Stimulated activated CD4-positive, alpha-beta T cell treated with anti-CD3 and anti-CD28 coated beads, Interleukin-4, amount 100 ng/mL, for 4 hours (primary cell): ENCODE measurements around the gene KBTBD3.

Experiments
- DNase-seq, 2 experiments: peaks; one replicate each; pipeline ENCODE4 v3.0.0-alpha.2; 2020

The KBTBD3 gene, protein sequence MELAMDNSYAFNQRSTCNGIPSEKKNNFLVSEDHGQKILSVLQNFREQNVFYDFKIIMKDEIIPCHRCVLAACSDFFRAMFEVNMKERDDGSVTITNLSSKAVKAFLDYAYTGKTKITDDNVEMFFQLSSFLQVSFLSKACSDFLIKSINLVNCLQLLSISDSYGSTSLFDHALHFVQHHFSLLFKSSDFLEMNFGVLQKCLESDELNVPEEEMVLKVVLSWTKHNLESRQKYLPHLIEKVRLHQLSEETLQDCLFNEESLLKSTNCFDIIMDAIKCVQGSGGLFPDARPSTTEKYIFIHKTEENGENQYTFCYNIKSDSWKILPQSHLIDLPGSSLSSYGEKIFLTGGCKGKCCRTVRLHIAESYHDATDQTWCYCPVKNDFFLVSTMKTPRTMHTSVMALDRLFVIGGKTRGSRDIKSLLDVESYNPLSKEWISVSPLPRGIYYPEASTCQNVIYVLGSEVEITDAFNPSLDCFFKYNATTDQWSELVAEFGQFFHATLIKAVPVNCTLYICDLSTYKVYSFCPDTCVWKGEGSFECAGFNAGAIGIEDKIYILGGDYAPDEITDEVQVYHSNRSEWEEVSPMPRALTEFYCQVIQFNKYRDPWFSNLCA

DNA sequence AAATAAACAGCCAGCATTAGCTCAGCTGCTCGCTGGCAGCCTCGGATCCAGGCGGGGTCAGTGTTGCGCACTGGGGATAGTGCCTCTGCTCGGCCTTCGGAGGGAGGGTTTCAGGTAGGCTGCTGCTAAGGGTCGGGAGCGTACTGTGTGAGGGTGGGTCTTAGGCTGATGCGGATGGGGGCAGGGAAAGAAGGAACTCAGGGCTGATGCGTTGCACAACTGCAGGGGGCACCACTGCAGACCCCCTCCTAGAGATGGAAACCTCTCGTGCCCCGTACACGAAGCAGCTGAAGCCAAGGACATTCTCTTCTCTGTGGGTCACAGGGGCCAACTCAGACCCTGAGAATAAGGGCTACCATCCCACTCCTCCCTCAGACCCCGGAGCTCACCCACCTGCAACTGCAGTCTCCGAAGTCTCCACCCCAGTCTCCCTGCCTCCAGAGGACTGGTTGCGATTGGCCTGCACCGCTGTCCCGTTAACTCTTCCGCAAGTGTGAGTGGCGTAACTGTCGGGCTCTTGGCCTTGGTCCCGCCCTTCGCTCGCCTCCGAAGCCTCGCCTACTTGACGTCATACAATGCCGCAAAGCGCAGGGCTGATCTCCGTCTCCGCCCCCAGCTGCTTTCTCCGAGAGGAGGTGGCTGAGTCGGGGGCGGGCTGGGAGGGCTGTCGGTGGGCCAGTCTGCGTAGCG is at the start of gene KBTBD3:
Gene KBTBD3, minus strand, starts transcription at position 429 of the 690 bp plus-strand sequence. CDS start 18,250 bp downstream, outside the sequence.
- DNase-seq: peak; percentile 94 to 99

DNA sequence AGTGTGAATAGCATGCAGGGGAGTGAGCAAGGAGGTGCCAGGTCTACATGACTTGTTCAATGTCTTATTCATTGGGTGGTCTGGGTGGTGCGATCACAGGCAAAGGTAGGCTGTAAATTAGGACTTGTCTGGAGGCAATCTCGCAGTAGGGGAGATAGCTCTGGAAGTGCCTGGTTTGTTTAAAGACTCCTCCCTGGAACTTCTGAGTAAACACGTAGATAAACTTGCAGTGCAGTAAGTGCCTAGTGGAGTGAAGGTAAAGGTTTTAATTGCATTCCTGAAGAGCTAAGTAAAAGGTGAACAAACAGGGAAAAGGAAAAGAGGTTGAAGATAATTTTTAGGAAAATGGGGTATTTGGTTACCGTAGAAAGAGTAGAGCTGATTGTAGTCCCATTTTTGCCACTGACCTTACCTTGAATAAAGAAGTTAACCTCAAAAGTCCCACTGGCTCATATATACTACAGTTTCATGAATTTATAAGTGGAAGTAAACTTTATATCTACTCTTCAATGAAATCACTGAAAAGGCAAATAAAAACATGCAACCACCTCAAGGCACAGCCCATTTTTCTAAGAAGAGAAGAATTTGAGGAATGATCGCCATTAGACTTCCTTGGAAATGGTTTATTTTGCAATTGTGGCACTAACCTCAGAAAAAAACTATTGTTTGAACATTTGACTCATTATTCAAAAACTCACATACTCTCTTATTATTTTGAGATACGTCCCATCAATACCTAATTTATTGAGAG is 44.6 kb upstream of the KBTBD3 start:
- no peak for DNase-seq

GRCh38 chr11:106105986-106106385 is 28.8 kb upstream of the KBTBD3 start:
- no peak for DNase-seq

GRCh38 chr11:106101819-106102218 is 24.7 kb upstream of the KBTBD3 start:
- no peak for DNase-seq

GRCh38 chr11:106101370-106101769 is 24.2 kb upstream of the KBTBD3 start:
- DNase-seq: no peak

GRCh38 chr11:106098893-106099553 is 21.9 kb upstream of the KBTBD3 start:
- DNase-seq: no peak

GRCh38 chr11:106092446-106092845 is 15.3 kb upstream of the KBTBD3 start:
- no peak for DNase-seq

- no peak for DNase-seq
Observed at GRCh38 chr11:106091480-106092123, 14.5 kb upstream of the KBTBD3 start.

GRCh38 chr11:106088896-106089295 is 11.7 kb upstream of the KBTBD3 start:
- no peak for DNase-seq

- peak; percentile 17 to 30 for DNase-seq
Observed at GRCh38 chr11:106087815-106088435, 10.8 kb upstream of the KBTBD3 start.

DNA sequence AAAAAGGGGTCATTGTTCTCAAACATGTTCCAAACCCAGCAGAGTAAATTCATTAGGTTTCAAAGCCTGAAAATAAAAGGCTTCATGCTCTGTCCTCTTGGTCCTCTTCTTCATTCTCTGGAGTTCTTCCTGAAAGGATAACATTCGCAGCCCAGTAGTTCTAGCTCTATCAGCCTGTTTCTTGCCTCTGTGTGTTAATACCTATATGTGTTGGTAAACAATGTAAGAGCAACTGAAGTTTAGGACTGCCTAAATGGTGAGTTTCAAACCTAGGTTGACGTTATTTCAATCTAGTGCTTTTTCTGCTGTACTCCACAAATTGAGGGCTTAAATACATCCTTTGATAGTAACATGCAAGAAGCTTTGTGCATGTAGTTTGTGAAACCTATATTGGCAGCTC is 9.7 kb upstream of the KBTBD3 start:
- no peak for DNase-seq

- no peak for DNase-seq
Observed at GRCh38 chr11:106086135-106086534, 9.0 kb upstream of the KBTBD3 start.

- no peak for DNase-seq
Observed at GRCh38 chr11:106082096-106082495, 4.9 kb upstream of the KBTBD3 start.

DNA sequence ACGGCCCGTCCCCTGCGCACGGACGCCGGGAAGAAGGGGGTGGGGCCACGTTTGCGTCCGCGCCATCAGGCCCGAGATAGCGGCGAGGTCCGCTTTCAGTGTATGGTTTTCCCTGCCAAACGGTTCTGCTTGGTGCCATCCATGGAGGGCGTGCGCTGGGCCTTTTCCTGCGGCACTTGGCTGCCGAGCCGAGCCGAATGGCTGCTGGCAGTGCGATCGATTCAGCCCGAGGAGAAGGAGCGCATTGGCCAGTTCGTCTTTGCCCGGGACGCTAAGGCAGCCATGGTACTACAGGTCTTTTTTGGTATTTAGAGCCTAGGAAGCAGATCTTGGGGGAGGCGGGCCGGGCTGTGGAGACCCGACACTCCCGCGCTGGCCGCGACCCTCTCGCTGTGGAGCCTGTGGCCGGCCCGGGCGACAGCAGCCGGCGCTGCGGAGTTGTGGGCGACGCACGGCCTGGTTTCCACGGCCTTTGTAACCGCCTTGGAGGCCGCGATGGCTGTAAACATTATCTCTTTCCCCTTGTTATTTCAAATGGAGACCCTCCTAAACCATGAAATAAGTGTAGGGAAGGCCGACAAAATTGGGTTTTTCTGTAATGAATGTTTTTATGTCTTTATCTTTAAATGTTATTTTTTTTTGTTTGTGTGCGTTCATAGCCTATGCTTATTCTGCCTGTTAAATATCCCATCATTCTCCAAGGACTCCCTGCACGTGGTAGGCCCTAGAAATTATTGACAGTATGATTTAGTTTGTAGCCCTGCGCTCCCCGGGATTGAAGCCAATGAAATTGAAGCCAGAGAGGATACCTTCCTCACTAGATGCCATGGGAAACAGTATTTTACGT is 685 bp upstream of the KBTBD3 start, which contains the start of gene AASDHPPT:
Gene AASDHPPT, plus strand, starts transcription at position 54 of the 847 bp plus-strand sequence. Its CDS starts 49 bp downstream, at position 103.
- no peak for DNase-seq

GRCh38 chr11:106076171-106076918 is 802 bp downstream of the KBTBD3 start:
- DNase-seq: no peak

DNA sequence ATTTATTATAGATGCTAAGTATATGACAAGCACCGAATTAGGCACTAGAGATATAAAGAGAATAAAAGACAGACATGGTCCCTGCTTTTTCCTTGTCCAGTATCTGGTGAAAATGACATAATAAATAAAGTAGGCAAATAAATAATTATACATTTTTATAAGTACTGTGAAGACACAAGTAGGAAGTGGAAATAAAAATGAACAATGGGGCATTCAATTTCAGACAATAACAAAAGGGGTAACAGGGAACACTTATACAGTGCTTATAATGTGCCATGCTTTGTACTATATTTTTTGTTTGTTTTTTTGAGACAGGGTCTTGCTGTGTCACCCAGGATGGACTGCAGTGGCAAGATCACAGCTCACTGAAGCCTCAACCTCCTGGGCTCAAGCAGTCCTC is 4.3 kb downstream of the KBTBD3 start:
- no peak for DNase-seq

DNA sequence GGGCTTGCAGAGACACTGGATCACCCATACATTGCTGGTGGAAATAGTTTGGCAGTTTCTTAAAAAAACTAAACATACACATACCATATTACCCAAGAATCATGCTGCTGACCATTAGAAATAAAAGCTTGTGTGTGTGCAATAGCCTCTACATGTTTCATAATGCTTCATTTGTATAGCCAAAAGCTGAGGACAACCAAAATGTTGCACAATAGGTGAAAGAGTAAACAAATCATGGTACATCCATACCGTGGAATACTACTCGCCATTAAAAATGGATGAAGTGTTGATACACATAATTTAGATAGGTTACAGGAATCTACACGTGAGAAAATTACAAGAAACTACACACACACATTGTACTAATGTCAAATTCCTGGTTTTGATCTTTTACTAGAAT is 6.5 kb downstream of the KBTBD3 start:
- no peak for DNase-seq

DNA sequence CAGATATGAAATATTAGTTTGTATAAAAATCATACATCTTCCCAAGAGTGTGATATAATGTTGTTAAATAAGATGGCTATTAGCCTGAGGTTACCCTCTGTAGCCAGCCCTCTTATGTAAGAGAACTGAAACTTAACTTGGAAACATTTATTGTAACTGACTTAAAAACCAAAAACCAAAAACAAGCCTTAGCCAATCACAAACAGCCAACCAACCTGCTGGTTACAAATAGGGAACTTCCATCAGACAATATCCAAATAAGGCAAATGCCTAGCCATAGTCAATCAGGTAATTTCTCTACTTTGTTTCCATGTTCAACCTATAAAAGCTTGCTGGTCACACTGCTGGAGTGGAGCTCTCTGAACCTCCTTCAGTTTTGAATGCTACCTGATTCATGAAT is 14.1 kb downstream of the KBTBD3 start:
- no peak for DNase-seq
